Endothelial cell of umbilical vein (primary cell): ENCODE data around the gene KSR1. TPM values are rescaled to one million over a fixed set of nuclear protein-coding genes. Genes with fewer than 3 reads are reported as not detected.

Experiments
- BruUV-seq: library from RNA; stranded (reverse); fragments of 400-500 nt; replicated peaks from 2 replicates; lab custom pipeline; 2021; lab: Mats Ljungman, UMichigan
- CTCF ChIA-PET: fragments of 300-600, 350-600 bp; sonication (Branson Sonifier 250); formaldehyde crosslinking; loops from one replicate; lab custom pipeline; 2021; ENCODE audit warnings: antibody characterized with exemption, inconsistent platforms; lab: Charles Lee
- POLR2A ChIA-PET: fragments of 300-600, 350-600 bp; sonication (Branson Sonifier 250); formaldehyde crosslinking; loops from one replicate; lab custom pipeline; 2021; ENCODE audit warnings: antibody characterized with exemption, inconsistent platforms; lab: Charles Lee
- DNase-seq: peaks from one replicate; pipeline ENCODE4 v3.0.0-alpha.2; 2011; ENCODE audit warnings: low read depth, low spot score
- FAIRE-seq: peaks from 2 replicates; lab custom pipeline; 2011; peaks lifted over from hg19 to GRCh38; lab: Jason Lieb, UNC
- H2AFZ ChIP-seq: 2 replicates; pipeline ENCODE4 v1.6.0; 2012; ENCODE audit warnings: low read depth, low read length, control low read depth, inconsistent platforms
- H3K27ac ChIP-seq: 2 replicates; pipeline ENCODE4 v1.5.1; 2011; ENCODE audit warnings: low read depth, mild to moderate bottlenecking, control low read depth, low read length, moderate library complexity; ENCODE audit not compliant: insufficient read depth
- H3K27me3 ChIP-seq, 2 experiments: 2 replicates each; pipeline versions ENCODE4 v1.6.0 to v1.6.1; 2011; ENCODE audit warnings: low read length in 2 of 2, mixed read lengths in 1 of 2; ENCODE audit not compliant: control insufficient read depth in 2 of 2, insufficient read depth in 2 of 2
- H3K36me3 ChIP-seq, 2 experiments: 2 replicates in 1 of 2; 3 replicates in 1 of 2; pipeline ENCODE4 v1.5.1; 2011; ENCODE audit warnings: low read length in 2 of 2, mild to moderate bottlenecking in 1 of 2, moderate library complexity in 1 of 2; ENCODE audit not compliant: control insufficient read depth in 2 of 2, insufficient read depth in 2 of 2; ENCODE audit errors: extremely low read depth in 1 of 2
- H3K4me1 ChIP-seq: 3 replicates; pipeline ENCODE4 v1.5.1; 2011; ENCODE audit warnings: mild to moderate bottlenecking, low read length; ENCODE audit not compliant: control insufficient read depth, insufficient read depth; ENCODE audit errors: extremely low read depth
- H3K4me2 ChIP-seq: 2 replicates; pipeline ENCODE4 v1.6.1; 2011; ENCODE audit warnings: low read length, control low read depth, mixed read lengths; ENCODE audit not compliant: insufficient read depth
- H3K4me3 ChIP-seq, 3 experiments: fragments of 200-600 bp in 1 of 3; sonication (generic), shearing (Covaris generic) in 1 of 3; replicated peaks in 1 of 3; 2 replicates each; pipeline ENCODE4 v1.5.1; 2011 to 2016; ENCODE audit warnings: control low read depth in 3 of 3, low read length in 3 of 3, mild to moderate bottlenecking in 2 of 3, inconsistent platforms in 1 of 3, low read depth in 1 of 3, moderate library complexity in 1 of 3; ENCODE audit not compliant: insufficient read depth in 1 of 3
- H3K79me2 ChIP-seq: 2 replicates; pipeline ENCODE4 v1.6.0; 2012; ENCODE audit warnings: low read length, inconsistent platforms; ENCODE audit not compliant: control insufficient read depth, insufficient read depth
- H3K9ac ChIP-seq: replicated peaks from 2 replicates; pipeline ENCODE3; 2011; ENCODE audit warnings: low read length, control low read depth; ENCODE audit not compliant: insufficient read depth; ENCODE audit errors: extremely low read depth
- H3K9me1 ChIP-seq: replicated peaks from 3 replicates; pipeline ENCODE4 v1.6.0; 2011; ENCODE audit warnings: mild to moderate bottlenecking, low read length; ENCODE audit not compliant: control insufficient read depth, insufficient read depth; ENCODE audit errors: extremely low read depth
- H3K9me3 ChIP-seq: replicated peaks from 2 replicates; pipeline ENCODE4 v1.5.1; 2012; ENCODE audit warnings: low read length, inconsistent platforms; ENCODE audit not compliant: control insufficient read depth, insufficient read depth
- H4K20me1 ChIP-seq: replicated peaks from 2 replicates; pipeline ENCODE3; 2011; ENCODE audit warnings: mild to moderate bottlenecking, low read length; ENCODE audit not compliant: control insufficient read depth, insufficient read depth; ENCODE audit errors: extremely low read depth
- EZH2 ChIP-seq: IDR thresholded peaks from 2 replicates; pipeline ENCODE4 v1.6.1; 2012; ENCODE audit warnings: borderline replicate concordance, low read depth, mild to moderate bottlenecking, moderate library complexity, low read length, inconsistent platforms; ENCODE audit not compliant: severe bottlenecking
- FOS ChIP-seq: IDR thresholded peaks from 2 replicates; pipeline ENCODE4 v1.6.1; 2011; ENCODE audit warnings: mild to moderate bottlenecking, low read length, moderate library complexity, borderline replicate concordance; ENCODE audit not compliant: insufficient read depth
- GATA2 ChIP-seq: IDR thresholded peaks from 2 replicates; pipeline ENCODE4 v1.7.0; 2011; ENCODE audit warnings: low read depth, mild to moderate bottlenecking, moderate library complexity, mixed read lengths, low read length; ENCODE audit not compliant: insufficient read length, insufficient read depth
- JUN ChIP-seq: IDR thresholded peaks from 2 replicates; pipeline ENCODE4 v1.6.1; 2011; ENCODE audit warnings: borderline replicate concordance, low read depth; ENCODE audit not compliant: insufficient read length, insufficient read depth
- MYC ChIP-seq: IDR thresholded peaks from one replicate; pipeline ENCODE4 v1.6.1; 2011; ENCODE audit warnings: mild to moderate bottlenecking, low read depth, low read length
- POLR2A ChIP-seq: IDR thresholded peaks from 2 replicates; pipeline ENCODE4 v1.6.1; 2012; ENCODE audit warnings: low read depth, mild to moderate bottlenecking, control low read depth, low read length
- POLR2AphosphoS5 ChIP-seq: IDR thresholded peaks from 2 replicates; pipeline ENCODE4 v1.6.1; 2012; ENCODE audit warnings: low read depth, mild to moderate bottlenecking, control low read depth, low read length, moderate library complexity; ENCODE audit not compliant: insufficient read depth
- dilution Hi-C: fragments of 300-500 bp; cut with MboI; formaldehyde crosslinking; loops from one replicate; pipeline ENCODE4 v1.15.0; 2019; ENCODE audit warnings: low sequenced_read_pairs; ENCODE audit not compliant: extremely low pct_ligation_motif_present
- intact Hi-C: fragments of 100-400 bp; cut with micrococcal nuclease; formaldehyde crosslinking; loops from one replicate; pipeline ENCODE4 v1.10.0; 2022
- polyA plus RNA-seq, 4 experiments: library from polyadenylated mRNA; depleted of rRNA in 3 of 4; stranded (reverse) in 3 of 4; unstranded in 1 of 4; fragments of >200 nt; gene quantifications; 2 replicates each; pipeline versions ENCODE4 v1.2.1 to v1.2.3, GENCODE V29; 2011 to 2012; ENCODE audit warnings: missing spikeins in 1 of 4
- total RNA-seq: library from RNA; stranded (reverse); gene quantifications from 2 replicates; pipeline ENCODE4 v1.2.3, GENCODE V29; 2021
- TF ChIP-seq, protein P1 (sequence below), 2 donors: IDR thresholded peaks; 1 replicate in 1 of 2; 2 replicates in 1 of 2; pipeline ENCODE4 v1.5.1; 2011; ENCODE audit warnings: low read length in 2 of 2, mild to moderate bottlenecking in 2 of 2, moderate library complexity in 2 of 2, control low read depth in 1 of 2, inconsistent platforms in 1 of 2, low read depth in 1 of 2; ENCODE audit not compliant: insufficient read depth in 1 of 2; ENCODE audit errors: extremely low read depth in 1 of 2
- TF ChIP-seq, protein P2 (sequence below): IDR thresholded peaks from 2 replicates; pipeline ENCODE4 v1.6.1; 2011; ENCODE audit not compliant: insufficient read depth, insufficient read length

The KSR1 gene
- total and polyA plus RNA-seq, 2 donors (not counting 3 experiments of a cell fraction or from before 2014, with no cell fraction given), result 35.4 to 80.2 TPM

DNA sequence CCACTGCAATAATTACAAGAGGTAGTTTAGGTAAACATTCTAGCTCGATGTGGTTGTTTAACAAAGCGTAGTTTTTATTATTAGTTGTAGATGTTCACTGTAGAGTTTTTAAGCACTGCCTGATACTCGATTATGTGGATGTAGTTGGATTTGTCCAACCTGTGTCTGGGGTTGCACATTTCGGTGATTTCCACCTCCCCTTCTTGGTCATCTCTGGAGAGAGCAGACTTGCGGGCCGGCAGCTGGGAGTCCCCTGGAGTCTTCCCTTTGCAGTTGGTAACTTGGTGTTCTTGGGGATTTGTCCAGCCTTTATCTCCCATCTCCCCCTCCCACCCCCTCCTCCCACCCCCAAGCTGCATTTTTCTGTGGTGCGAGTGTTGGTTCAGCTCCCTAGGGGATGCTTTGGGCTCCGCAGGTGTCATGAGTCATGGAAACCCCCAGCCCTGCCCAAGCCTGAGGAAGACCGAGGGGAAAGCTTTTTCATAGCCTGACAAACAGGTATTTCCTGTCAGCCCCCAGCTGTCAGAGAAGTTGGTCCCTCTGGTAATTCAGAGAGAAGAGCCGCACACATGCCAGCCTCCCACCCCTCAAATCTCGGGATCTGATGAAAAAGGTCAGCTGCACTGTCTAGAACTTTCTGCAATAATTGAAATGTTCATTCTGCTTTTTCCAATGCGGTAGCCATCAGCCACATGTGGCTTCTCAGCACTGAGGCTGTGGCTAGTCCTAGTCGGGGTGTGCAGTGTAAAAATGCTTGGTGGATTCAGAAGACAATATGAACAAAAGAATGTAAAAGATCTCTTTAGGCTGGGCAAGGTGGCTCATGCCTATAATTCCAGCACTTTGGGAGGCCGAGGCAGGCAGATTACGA is 50.3 kb downstream of the KSR1 start:
- ChIA-PET CTCF (interaction anchor here (0.7 kb wide), 1 partner anchor 57 kb away, joined by 3 read pairs; no protein-coding TSS in a partner anchor), POLR2A (no interaction called here)

More for the DNA sequence above, 50.3 kb downstream of the KSR1 start:
- no peak overlapping the region for H3K27ac ChIP-seq
- no peak for FAIRE-seq
- H3K36me3 ChIP-seq, result no peaks in the 10 kb centered on the region
- H3K4me2 ChIP-seq, result no peak overlapping the region
- dilution Hi-C loops, result no loop called here
- H3K4me3 ChIP-seq, result no peak overlapping the region
- no peaks in the 10 kb centered on the region for H3K9me1 ChIP-seq
- H4K20me1 ChIP-seq, result no peaks in the 10 kb centered on the region
- H2AFZ ChIP-seq, result no peak overlapping the region
- no peak for TF ChIP-seq GATA2
- no peak for TF ChIP-seq FOS
- TF ChIP-seq, protein P1, sequence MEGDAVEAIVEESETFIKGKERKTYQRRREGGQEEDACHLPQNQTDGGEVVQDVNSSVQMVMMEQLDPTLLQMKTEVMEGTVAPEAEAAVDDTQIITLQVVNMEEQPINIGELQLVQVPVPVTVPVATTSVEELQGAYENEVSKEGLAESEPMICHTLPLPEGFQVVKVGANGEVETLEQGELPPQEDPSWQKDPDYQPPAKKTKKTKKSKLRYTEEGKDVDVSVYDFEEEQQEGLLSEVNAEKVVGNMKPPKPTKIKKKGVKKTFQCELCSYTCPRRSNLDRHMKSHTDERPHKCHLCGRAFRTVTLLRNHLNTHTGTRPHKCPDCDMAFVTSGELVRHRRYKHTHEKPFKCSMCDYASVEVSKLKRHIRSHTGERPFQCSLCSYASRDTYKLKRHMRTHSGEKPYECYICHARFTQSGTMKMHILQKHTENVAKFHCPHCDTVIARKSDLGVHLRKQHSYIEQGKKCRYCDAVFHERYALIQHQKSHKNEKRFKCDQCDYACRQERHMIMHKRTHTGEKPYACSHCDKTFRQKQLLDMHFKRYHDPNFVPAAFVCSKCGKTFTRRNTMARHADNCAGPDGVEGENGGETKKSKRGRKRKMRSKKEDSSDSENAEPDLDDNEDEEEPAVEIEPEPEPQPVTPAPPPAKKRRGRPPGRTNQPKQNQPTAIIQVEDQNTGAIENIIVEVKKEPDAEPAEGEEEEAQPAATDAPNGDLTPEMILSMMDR (IDR thresholded peaks at IDR 0.05; ENCODE audit: extremely low read depth in 1 of 2, insufficient read depth in 1 of 2, low read depth in 1 of 2, low read length in 2 of 2), result no peak
- TF ChIP-seq JUN, result no peak
- no peak for TF ChIP-seq POLR2A
- no peak for TF ChIP-seq EZH2
- TF ChIP-seq, protein P2, sequence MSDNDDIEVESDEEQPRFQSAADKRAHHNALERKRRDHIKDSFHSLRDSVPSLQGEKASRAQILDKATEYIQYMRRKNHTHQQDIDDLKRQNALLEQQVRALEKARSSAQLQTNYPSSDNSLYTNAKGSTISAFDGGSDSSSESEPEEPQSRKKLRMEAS, result no peak
- no peak for TF ChIP-seq POLR2AphosphoS5
- no peak for TF ChIP-seq MYC
- DNase-seq, result no peak
- H3K9ac ChIP-seq, result no peak overlapping the region
- intact Hi-C loops, result no loop called here
- H3K9me3 ChIP-seq, result no peaks in the 10 kb centered on the region
- H3K4me1 ChIP-seq, result no peaks in the 10 kb centered on the region
- H3K27me3 ChIP-seq, result no peaks in the 10 kb centered on the region
- BruUV-seq, result no TSS peak
- H3K79me2 ChIP-seq, result no peaks in the 10 kb centered on the region
